ENCODE data around the gene TUBB8B.
A peak's percentile ranks its signal among the peaks of the same experiment; 100 is the strongest.
"Not testable (repeated sequence)": the region's sequence is repeated elsewhere in the genome, so short reads cannot be mapped to it uniquely, and the experiment has no call there.

TUBB8B gene

DNA sequence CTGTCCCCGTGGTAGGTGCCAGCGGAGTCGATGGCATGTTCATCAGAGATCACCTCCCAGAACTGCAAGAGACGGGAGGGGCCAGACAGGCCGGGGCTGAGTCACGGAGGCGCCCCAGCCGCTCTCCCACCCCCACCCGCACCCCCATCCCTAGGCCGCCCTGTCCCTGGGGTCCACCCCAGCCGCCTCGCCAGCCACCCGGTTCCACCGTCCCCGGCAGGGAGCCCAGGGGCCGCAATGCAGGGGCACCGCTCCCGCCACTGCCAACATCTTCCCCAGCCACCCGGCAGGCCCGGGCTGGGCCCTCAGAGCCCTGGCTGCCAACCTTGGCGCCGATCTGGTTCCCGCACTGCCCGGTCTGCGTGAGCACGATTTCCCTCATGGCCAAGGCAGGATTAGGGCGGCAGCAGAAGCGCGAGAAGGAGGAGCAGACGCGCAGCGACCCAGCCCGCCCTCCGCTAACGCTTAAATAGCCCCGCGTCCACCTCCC, at the start of gene TUBB8B:
TSS of gene TUBB8B (minus strand) at position 440 of the 490 bp plus-strand sequence. CDS start at position 382, 58 bp downstream.
- not testable (repeated sequence) for DNase-seq

DNA sequence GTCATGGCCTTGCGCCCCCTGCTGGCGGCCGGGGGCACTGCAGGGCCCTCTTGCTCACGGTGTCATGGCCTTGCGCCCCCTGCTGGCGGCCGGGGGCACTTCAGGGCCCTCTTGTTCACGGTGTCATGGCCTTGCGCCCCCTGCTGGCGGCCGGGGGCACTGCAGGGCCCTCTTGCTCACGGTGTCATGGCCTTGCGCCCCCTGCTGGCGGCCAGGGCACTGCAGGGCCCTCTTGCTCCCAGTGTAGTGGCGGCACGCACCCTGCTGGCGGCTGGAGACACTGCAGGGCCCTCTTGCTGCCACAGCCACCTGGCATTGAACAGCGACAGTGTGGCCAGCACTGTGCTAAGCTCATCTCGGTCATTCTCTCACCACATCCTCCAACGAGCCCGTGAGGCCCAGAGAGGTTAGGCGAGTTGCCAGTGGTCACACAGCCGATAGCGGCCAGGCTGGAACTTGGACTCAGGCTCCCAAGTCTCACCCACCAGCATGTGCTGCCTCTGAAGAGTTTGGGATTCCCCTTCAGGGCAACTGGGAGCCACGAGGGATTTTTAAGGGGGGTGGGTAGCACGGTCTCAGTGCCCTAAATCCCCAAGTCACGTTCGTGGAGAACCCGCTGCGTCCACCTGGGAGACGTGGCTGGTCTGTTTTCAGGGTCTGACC, 48.0 kb upstream of the TUBB8B start:
- not testable (repeated sequence) for DNase-seq

- DNase-seq: not testable (repeated sequence)
These were observed 47.3 kb upstream of the TUBB8B start for GRCh38 chr18:96767-97131.

DNA sequence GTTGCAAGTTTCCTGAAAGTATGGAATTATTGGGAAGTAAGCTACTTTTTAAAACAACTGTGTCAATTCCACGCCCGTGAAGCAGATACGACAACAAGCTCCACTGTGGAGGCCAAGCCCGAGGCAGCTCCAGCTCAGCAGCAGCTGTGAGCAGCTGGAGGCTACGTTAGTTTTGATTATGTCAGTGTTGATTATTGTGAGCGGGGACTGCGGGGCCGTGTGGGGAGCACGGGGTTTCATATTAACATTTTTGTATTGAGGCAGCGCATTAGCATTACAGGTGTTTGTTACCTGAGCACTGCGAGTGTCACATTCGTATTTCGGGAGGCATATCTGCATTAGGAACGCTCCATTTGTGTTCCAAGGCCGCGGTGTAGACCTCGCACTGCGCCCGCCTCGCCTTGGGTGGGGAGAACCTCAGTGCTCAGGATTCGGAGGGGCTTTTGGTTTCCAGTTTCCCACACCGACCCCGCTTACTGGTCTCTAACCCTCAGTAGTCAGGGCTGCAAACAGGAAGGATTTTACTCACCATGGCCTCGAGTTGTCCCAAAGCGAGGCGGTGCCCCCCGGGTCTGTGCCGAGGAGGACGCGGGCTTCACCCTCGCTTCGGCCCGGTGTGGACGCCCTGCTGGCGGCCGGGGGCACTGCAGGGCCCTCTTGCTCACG, 46.8 kb upstream of the TUBB8B start:
- DNase-seq: peak in 2 of 3 experiments; percentile 35 to 55

DNA sequence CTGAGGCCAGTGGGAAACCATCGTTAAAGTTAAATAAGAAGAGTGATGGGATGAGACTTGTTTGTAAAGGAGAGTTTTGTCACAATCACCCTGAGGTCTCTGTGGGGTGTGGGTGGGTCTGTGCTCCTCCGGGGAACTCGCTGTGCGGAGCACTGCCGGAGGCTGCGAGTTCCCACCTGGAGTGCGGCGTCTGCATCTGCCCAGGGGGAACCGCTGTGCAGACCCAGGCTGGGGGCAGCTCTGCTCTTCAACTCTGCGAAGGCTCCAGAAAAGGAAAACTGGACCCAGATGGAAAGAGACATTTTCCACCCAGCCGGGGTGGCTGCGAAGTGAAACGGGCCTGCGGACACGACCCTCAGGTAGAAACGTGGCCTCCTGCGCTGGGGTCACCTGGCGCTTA, 46.2 kb upstream of the TUBB8B start:
- peak in 2 of 3 experiments; percentile 22 to 41 for DNase-seq

GRCh38 chr18:93897-94408, 44.5 kb upstream of the TUBB8B start:
- peak in 1 of 3 experiments; percentile 2 for DNase-seq

GRCh38 chr18:91561-91960, 42.1 kb upstream of the TUBB8B start:
- not testable (repeated sequence) for DNase-seq

DNA sequence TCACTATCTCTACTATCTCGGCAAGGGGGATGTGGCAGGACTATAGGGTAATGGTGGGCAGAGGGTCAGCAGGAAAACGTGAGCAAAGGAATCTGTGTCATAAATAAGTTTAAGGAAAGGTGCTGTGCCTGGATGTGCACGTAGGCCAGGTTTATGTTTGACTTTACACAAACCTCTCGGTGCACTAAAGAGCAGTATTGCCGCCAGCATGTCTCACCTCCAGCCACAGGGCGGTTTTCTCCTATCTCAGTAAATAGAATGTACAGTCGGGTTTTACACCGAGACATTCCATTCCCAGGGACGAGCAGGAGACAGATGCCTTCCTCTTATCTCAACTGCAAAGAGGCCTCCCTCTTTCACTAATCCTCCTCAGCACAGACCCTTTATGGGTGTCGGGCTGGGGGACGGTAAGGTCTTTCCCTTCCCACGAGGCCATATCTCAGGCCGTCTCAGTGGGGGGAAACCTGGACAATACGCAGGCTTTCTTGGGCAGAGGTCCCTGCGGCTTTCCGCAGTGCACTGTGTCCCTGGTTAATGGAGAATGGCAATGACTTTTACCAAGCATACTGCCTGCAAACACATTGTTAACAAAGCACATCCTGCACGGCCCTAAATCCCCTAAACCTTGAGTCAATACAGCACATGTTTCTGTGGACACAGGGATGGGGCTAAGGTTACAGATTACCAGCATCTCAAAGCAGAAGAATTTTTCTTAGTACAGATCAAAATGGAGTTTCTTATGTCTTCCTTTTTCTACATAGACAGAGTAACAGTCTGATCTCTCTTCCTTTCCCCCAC, 41.2 kb upstream of the TUBB8B start:
- DNase-seq: not testable (repeated sequence)

GRCh38 chr18:89124-89523, 39.7 kb upstream of the TUBB8B start:
- DNase-seq: not testable (repeated sequence)

DNA sequence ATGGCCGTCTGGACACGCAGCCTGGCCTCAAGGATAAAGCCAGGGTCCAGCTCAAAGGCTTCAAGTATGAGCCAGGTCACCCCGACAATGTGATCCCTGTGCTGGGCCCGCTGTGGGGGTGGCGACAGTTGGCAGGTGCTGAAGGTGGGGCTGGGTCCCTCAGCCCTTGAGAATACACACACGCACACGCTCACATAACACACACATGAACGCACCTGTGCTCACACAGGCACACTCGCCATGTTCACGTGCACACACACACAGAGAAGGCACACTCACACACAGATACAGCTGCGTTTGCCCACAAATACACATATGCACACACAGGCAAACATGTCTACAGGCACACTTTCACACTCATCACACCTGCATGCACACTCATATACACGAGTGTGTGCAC, 35.4 kb upstream of the TUBB8B start:
- not testable (repeated sequence) for DNase-seq

DNA sequence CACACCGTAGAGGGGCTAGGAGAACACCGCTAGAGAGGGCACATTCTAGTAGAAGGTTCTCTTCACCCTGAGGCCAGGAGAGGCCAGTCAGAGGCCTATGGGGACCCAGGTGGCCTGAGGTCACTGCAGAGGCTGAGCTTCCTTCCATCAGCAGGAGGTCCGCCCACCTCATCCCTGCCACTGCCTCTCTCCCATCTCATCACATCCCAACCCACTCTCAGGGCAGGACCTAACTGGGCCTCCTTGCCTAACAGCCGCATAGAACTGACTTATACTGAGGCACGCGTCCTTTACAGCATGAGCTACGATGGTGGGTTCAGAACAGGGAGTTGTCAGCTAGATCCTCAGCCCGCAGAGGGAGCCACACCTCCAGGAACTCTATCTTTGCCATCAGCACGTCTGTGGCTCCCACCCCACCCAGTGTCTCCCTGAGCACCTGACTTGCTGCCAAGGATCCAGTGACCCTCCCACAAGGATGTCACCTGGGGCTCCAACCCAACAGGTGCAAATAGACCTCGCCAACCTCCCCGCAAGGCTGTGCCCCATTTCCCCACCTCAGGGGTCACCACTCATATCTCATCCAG, 33.3 kb upstream of the TUBB8B start:
- not testable (repeated sequence) for DNase-seq

DNA sequence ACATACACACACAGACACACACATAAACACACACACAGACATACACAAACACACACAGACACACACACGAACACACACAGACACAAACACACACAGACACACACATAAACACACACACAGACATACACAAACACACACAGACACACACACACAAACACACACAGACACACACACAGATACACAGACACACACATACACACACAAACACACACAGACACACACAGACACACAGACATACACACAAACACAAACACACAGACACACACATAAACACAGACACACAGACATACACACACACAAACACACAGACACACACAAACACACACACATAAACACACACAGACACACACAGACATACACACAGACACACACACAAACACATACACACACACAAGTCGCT, 31.5 kb upstream of the TUBB8B start:
- not testable (repeated sequence) for DNase-seq

- DNase-seq: not testable (repeated sequence)
These were observed 30.8 kb upstream of the TUBB8B start for GRCh38 chr18:80202-80601.

- not testable (repeated sequence) for DNase-seq
These were observed 26.2 kb upstream of the TUBB8B start for GRCh38 chr18:75525-76160.

DNA sequence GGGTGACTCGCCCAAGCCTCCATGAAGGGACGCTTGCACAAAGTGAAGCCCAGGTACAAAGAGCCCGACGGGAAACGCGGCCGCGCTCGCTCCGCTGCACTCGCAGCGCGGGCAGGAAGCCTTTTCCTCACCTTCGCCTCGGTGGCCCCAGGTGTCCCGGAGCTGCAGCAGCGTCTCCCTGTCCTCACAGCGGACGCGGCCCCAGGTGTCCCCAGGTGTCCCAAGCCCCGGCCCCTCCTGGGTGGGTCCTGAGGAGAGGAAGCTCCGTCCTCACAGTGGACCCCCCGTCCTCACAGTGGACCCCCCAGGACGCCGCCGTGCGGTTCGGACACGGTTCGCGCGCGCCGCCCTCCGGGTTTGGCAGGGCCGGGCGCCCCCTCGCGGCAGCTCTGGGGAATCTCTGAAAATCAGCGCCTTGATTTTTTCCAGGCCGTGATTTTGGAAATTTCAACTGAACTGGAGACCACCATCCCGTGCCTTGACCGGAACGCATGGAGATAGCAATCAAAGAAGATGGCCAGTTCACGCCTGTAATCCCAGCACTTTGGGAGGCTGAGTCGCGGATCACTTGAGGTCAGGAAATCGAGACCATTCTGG, 23.9 kb upstream of the TUBB8B start:
- DNase-seq: not testable (repeated sequence)

GRCh38 chr18:67701-68100, 18.3 kb upstream of the TUBB8B start:
- DNase-seq: not testable (repeated sequence)

GRCh38 chr18:64279-64678, 14.9 kb upstream of the TUBB8B start:
- DNase-seq: not testable (repeated sequence)

- not testable (repeated sequence) for DNase-seq
These were observed 14.2 kb upstream of the TUBB8B start for GRCh38 chr18:63656-64055.

GRCh38 chr18:54388-54787, 5.0 kb upstream of the TUBB8B start:
- DNase-seq: not testable (repeated sequence)

DNA sequence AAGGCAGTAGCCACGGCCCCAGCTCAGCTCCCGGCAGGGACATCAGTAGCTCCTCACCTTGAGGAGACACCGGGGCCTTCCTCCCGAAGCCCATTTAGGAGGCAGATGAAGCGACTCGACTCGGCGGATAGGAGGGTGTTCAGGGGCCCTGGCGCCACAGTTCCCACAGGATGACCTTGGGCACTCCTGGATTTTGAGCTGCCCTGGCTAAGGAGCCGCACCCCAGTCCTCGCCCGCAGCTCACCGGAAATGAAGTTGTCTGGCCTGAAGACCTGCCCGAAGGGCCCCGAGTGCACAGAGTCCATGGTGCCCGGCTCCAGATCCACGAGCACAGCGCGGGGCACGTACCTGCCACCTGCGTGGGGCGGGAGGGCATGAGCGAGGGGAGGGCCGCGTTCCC, 719 bp downstream of the TUBB8B start:
- DNase-seq: not testable (repeated sequence)

DNA sequence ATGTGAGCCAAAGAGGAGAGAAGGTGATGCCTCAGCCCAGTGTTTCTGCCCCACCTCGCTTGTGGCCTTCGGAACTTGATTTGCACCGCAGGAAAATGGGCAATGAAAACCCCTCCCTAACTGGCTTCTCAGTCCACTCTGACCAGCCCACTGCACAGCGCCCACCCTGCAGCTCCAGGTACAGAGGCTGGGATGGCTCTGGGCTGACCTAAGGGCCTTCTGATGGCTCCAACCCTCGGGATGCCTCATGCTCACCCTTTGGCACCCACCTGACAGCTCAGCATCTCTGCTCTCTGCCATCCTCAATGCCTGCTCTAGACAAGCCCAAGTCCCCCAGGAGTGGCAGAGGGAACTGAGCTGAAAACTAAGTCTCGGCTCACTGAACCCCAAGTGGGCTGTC, 36.2 kb downstream of the TUBB8B start:
- not testable (repeated sequence) for DNase-seq

GRCh38 chr18:12773-13172, 36.6 kb downstream of the TUBB8B start:
- not testable (repeated sequence) for DNase-seq

Data from NCI-H1417 (cell line).